Neural cell (in vitro differentiated cells): ENCODE measurements around the gene MAGI2. TPM values are rescaled to one million over a fixed set of nuclear protein-coding genes. Genes with fewer than 3 reads are reported as not detected.

Experiments used
- H2AFZ ChIP-seq: fragments of 200-600, 300-800 bp; sonication (generic), shearing (Covaris generic); 2 replicates; pipeline ENCODE4 v1.6.0; 2014; ENCODE audit warnings: low read depth, mild to moderate bottlenecking, antibody characterized with exemption, low read length, moderate library complexity
- H3F3A ChIP-seq: fragments of 200-600 bp; shearing (Covaris generic); 2 replicates; pipeline ENCODE4 v1.6.1; 2016; ENCODE audit warnings: mild to moderate bottlenecking, moderate library complexity, mixed read lengths, antibody characterized with exemption, low read length; ENCODE audit not compliant: insufficient read depth, poor library complexity, severe bottlenecking
- H3K27ac ChIP-seq: fragments of 200-600, 300-800 bp; sonication (generic), shearing (Covaris generic); 2 replicates; pipeline ENCODE4 v1.5.1; 2014; ENCODE audit warnings: mild to moderate bottlenecking, low read length, moderate library complexity
- H3K27me3 ChIP-seq: fragments of 300-800, 200-600 bp; sonication (generic), shearing (Covaris generic); 2 replicates; pipeline ENCODE4 v1.6.0; 2014; ENCODE audit warnings: mild to moderate bottlenecking, low read depth, low read length, moderate library complexity; ENCODE audit not compliant: insufficient read depth
- H3K36me3 ChIP-seq: fragments of 300-800, 200-600 bp; sonication (generic), shearing (Covaris generic); 2 replicates; pipeline ENCODE4 v1.5.1; 2014; ENCODE audit warnings: mild to moderate bottlenecking, antibody characterized with exemption, low read length, moderate library complexity; ENCODE audit not compliant: insufficient read depth
- H3K4me2 ChIP-seq: fragments of 300-800, 200-600 bp; sonication (generic), shearing (Covaris generic); 2 replicates; pipeline ENCODE4 v1.6.0; 2014; ENCODE audit warnings: mild to moderate bottlenecking, low read length
- H3K4me3 ChIP-seq: fragments of 300-800, 200-600 bp; sonication (generic), shearing (Covaris generic); 2 replicates; pipeline ENCODE4 v1.5.1; 2014; ENCODE audit warnings: mild to moderate bottlenecking, low read length, moderate library complexity
- H3K79me2 ChIP-seq: fragments of 200-600 bp; shearing (Covaris generic); replicated peaks from 2 replicates; pipeline ENCODE4 v1.6.0; 2014; ENCODE audit warnings: mild to moderate bottlenecking, low read length, moderate library complexity; ENCODE audit not compliant: insufficient read depth
- H3K9ac ChIP-seq: fragments of 300-800, 200-600 bp; sonication (generic), shearing (Covaris generic); 2 replicates; pipeline ENCODE4 v1.6.1; 2016; ENCODE audit warnings: mild to moderate bottlenecking, low read length, mixed read lengths
- H3K9me2 ChIP-seq: fragments of 200-600 bp; shearing (Covaris generic); 2 replicates; pipeline ENCODE4 v1.6.1; 2016; ENCODE audit warnings: mild to moderate bottlenecking, low read length, mixed read lengths; ENCODE audit not compliant: insufficient read depth
- H3K9me3 ChIP-seq: fragments of 200-600, 300-800 bp; sonication (generic), shearing (Covaris generic); 2 replicates; pipeline ENCODE4 v1.6.1; 2016; ENCODE audit warnings: mild to moderate bottlenecking, mixed run types, low read length, moderate library complexity, mixed read lengths
- H4K20me1 ChIP-seq: fragments of 200-600 bp; shearing (Covaris generic); 2 replicates; pipeline ENCODE4 v1.6.1; 2016; ENCODE audit warnings: mild to moderate bottlenecking, mixed run types; ENCODE audit not compliant: insufficient read depth
- EP300 ChIP-seq: fragments of 450-650 bp; conservative IDR thresholded peaks from 2 replicates; pipeline ENCODE4 v1.6.1; 2014; ENCODE audit warnings: antibody characterized with exemption, mild to moderate bottlenecking, moderate library complexity; ENCODE audit not compliant: poor library complexity, severe bottlenecking
- EZH2 ChIP-seq: fragments of 200-600, 300-800 bp; shearing (Covaris generic), sonication (generic); IDR thresholded peaks from 2 replicates; pipeline ENCODE4 v1.6.1; 2014; ENCODE audit warnings: antibody characterized with exemption, low read length, borderline replicate concordance, mild to moderate bottlenecking; ENCODE audit not compliant: insufficient read depth, poor library complexity, severe bottlenecking
- MXI1 ChIP-seq: fragments of 450-650 bp; conservative IDR thresholded peaks from 2 replicates; pipeline ENCODE4 v1.6.1; 2014; ENCODE audit warnings: antibody characterized with exemption, mild to moderate bottlenecking; ENCODE audit not compliant: poor library complexity, severe bottlenecking
- POLR2AphosphoS5 ChIP-seq: IDR thresholded peaks from 2 replicates; pipeline ENCODE4 v1.6.1; 2012
- RAD21 ChIP-seq: fragments of 450-650 bp; conservative IDR thresholded peaks from 2 replicates; pipeline ENCODE4 v1.6.1; 2014; ENCODE audit warnings: antibody characterized with exemption, mild to moderate bottlenecking, moderate library complexity
- SMC3 ChIP-seq: fragments of 450-650 bp; conservative IDR thresholded peaks from 2 replicates; pipeline ENCODE4 v1.6.1; 2014; ENCODE audit warnings: antibody characterized with exemption, mild to moderate bottlenecking, moderate library complexity; ENCODE audit not compliant: poor library complexity
- TAF1 ChIP-seq: IDR thresholded peaks from 2 replicates; pipeline ENCODE4 v1.6.1; 2012; ENCODE audit warnings: low read depth
- polyA plus RNA-seq: library from polyadenylated mRNA; depleted of rRNA; stranded (reverse); fragments of >200 nt; gene quantifications from 2 replicates; pipeline ENCODE4 v1.2.3, GENCODE V29; 2014
- TF ChIP-seq, protein P1 (sequence below): fragments of 450-650 bp; IDR thresholded peaks from 2 replicates; pipeline ENCODE4 v1.5.1; 2014; ENCODE audit warnings: antibody characterized with exemption, mild to moderate bottlenecking, moderate library complexity; ENCODE audit not compliant: poor library complexity, severe bottlenecking
- TF ChIP-seq, protein P2 (sequence below): IDR thresholded peaks from 2 replicates; pipeline ENCODE4 v1.6.1; 2012; ENCODE audit warnings: borderline replicate concordance

Gene MAGI2
- polyA plus RNA-seq, 1 donor from 2014 or later: 19.3 TPM

DNA sequence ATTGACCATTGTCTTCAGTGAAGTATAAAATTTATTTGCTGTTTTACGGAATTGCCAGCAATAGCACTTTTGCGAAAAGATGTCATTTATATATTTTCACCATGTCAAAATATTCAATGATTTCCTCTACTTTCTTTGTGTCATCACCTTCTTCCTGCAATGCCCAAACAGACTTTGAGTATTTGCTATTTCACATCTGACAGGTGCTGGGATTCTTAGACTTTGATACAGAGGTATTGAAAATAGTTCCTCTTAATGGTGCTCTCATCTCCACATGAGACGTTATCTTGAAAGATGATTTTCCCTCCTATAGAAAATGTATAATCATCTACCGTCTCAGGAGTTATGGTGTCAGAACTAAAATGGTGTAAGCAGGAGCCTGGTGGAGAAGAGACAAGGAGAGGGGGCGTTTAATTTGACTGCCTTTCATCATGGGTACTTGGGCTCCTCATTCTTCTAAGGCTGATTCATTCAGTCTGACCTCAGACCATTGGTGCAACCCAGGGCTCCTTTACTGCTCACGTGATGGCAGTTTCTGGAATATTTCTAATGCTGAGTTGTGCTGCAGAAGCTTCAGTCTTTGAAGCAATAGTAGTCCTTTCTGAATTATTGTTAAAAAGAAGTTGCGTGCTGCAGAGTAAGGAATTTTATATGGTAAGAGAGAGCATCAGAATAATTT lies 1250.3 kb downstream of the MAGI2 start:
- no peaks in the 10 kb centered on the region for H3K27me3 ChIP-seq
- H3F3A ChIP-seq: no peaks in the 10 kb centered on the region
- H3K4me3 ChIP-seq: no peak overlapping the region
- no peak overlapping the region for H3K9ac ChIP-seq
- no peak overlapping the region for H3K4me2 ChIP-seq
- H3K27ac ChIP-seq: peak overlapping the region; percentile 49
- H3K79me2 ChIP-seq: no peaks in the 10 kb centered on the region
- H2AFZ ChIP-seq: no peak overlapping the region
- TF ChIP-seq, protein P1, sequence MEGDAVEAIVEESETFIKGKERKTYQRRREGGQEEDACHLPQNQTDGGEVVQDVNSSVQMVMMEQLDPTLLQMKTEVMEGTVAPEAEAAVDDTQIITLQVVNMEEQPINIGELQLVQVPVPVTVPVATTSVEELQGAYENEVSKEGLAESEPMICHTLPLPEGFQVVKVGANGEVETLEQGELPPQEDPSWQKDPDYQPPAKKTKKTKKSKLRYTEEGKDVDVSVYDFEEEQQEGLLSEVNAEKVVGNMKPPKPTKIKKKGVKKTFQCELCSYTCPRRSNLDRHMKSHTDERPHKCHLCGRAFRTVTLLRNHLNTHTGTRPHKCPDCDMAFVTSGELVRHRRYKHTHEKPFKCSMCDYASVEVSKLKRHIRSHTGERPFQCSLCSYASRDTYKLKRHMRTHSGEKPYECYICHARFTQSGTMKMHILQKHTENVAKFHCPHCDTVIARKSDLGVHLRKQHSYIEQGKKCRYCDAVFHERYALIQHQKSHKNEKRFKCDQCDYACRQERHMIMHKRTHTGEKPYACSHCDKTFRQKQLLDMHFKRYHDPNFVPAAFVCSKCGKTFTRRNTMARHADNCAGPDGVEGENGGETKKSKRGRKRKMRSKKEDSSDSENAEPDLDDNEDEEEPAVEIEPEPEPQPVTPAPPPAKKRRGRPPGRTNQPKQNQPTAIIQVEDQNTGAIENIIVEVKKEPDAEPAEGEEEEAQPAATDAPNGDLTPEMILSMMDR: no peak
- TF ChIP-seq SMC3: no peak
- TF ChIP-seq EZH2: no peak
- TF ChIP-seq RAD21: peak; percentile 13
- peak; percentile 92 for TF ChIP-seq EP300
- TF ChIP-seq, protein P2, sequence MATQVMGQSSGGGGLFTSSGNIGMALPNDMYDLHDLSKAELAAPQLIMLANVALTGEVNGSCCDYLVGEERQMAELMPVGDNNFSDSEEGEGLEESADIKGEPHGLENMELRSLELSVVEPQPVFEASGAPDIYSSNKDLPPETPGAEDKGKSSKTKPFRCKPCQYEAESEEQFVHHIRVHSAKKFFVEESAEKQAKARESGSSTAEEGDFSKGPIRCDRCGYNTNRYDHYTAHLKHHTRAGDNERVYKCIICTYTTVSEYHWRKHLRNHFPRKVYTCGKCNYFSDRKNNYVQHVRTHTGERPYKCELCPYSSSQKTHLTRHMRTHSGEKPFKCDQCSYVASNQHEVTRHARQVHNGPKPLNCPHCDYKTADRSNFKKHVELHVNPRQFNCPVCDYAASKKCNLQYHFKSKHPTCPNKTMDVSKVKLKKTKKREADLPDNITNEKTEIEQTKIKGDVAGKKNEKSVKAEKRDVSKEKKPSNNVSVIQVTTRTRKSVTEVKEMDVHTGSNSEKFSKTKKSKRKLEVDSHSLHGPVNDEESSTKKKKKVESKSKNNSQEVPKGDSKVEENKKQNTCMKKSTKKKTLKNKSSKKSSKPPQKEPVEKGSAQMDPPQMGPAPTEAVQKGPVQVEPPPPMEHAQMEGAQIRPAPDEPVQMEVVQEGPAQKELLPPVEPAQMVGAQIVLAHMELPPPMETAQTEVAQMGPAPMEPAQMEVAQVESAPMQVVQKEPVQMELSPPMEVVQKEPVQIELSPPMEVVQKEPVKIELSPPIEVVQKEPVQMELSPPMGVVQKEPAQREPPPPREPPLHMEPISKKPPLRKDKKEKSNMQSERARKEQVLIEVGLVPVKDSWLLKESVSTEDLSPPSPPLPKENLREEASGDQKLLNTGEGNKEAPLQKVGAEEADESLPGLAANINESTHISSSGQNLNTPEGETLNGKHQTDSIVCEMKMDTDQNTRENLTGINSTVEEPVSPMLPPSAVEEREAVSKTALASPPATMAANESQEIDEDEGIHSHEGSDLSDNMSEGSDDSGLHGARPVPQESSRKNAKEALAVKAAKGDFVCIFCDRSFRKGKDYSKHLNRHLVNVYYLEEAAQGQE: no peak
- TF ChIP-seq POLR2AphosphoS5: peak; percentile 63
- no peak for TF ChIP-seq MXI1
- TF ChIP-seq TAF1: no peak
- no peaks in the 10 kb centered on the region for H4K20me1 ChIP-seq
- H3K9me3 ChIP-seq: no peaks in the 10 kb centered on the region
- H3K36me3 ChIP-seq: no peaks in the 10 kb centered on the region
- H3K9me2 ChIP-seq: no peaks in the 10 kb centered on the region

DNA sequence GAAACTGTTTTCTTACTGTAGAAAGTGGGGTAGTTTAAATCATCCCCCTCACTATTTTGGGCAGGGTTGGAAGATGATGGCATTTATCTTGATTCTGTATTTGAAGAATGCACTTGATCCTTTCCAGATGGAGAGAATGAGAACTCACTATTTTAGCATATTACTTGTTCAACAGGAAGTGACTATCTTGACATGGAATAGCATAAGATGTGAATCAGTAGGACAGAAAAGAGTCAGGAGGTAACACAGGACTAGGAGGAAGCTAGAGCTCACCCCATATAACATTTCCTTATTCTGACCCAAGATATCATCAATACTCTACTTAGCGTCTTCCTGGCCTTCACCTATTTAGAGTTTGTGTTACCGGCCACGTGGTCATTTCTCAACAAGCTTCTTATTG lies 1254.7 kb downstream of the MAGI2 start:
- H3K27me3 ChIP-seq: no peaks in the 10 kb centered on the region
- no peaks in the 10 kb centered on the region for H3K9me2 ChIP-seq
- no peaks in the 10 kb centered on the region for H3K9me3 ChIP-seq
- no peaks in the 10 kb centered on the region for H3K36me3 ChIP-seq
- no peaks in the 10 kb centered on the region for H4K20me1 ChIP-seq
- no peak overlapping the region for H3K4me2 ChIP-seq
- H2AFZ ChIP-seq: no peak overlapping the region
- H3K79me2 ChIP-seq: no peaks in the 10 kb centered on the region
- no peak overlapping the region for H3K4me3 ChIP-seq
- no peaks in the 10 kb centered on the region for H3F3A ChIP-seq
- TF ChIP-seq EZH2 (no peak), TAF1 (no peak), MXI1 (no peak), RAD21 (no peak), POLR2AphosphoS5 (no peak), SMC3 (no peak), EP300 (no peak)
- TF ChIP-seq, protein P2: no peak
- TF ChIP-seq, protein P1: no peak
- H3K9ac ChIP-seq: no peak overlapping the region
- no peak overlapping the region for H3K27ac ChIP-seq
